ENCODE measurements around the gene MX2.

DNA sequence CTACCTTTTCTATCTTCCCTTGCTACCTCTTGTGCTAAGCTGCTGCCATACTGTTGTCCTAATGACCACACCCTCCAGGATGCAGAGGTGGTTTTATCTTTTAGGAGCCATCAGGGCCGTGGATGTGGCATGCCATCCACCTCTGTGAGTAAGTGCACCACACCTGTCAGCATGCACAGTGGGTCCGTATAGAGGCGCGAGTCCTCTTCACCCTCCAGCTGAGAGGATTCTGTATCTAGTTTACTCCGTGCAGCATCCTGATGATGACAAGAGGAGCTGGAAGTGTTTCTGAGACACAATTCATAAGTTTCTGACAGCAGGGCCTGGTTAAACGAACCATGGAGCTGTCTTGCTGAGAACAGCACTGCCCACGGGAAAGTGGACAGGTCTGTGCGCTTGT lies 34.1 kb upstream of the MX2 start:
- TF ChIP-seq CTCF (IDR thresholded peaks at IDR 0.05) (no peak), POLR2A (IDR thresholded peaks at IDR 0.05) (no peak)

Data from adrenal gland (tissue), 5 donors.